IPS DF 4.7 (cell line): ENCODE measurements around the gene ZNF22.

Source experiments
- DNase-seq: peaks from one replicate; pipeline ENCODE4 v3.0.0-alpha.2; 2013; ENCODE audit warnings: low spot score; ENCODE audit errors: extremely low read depth

ZNF22 gene

DNA sequence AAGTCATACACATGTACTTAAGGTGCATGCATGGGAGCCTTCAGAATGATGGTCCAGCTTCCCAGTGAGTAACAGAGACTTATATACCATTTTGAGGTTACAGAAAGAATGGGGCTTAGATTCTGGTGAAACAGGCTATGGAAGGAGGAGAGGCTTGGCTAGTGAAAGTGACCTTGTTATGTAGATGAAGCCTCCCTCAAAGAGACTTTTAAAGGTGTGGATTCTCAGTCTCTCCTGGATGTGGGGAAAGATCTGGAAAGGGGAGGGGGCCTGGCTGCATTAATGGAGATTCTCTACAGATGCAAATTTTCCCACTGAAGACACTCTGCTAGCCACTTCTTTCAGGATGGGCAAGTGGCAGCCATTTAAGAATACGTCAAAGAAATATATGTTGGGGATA lies 35.6 kb upstream of the ZNF22 start:
- DNase-seq, result no peak

DNA sequence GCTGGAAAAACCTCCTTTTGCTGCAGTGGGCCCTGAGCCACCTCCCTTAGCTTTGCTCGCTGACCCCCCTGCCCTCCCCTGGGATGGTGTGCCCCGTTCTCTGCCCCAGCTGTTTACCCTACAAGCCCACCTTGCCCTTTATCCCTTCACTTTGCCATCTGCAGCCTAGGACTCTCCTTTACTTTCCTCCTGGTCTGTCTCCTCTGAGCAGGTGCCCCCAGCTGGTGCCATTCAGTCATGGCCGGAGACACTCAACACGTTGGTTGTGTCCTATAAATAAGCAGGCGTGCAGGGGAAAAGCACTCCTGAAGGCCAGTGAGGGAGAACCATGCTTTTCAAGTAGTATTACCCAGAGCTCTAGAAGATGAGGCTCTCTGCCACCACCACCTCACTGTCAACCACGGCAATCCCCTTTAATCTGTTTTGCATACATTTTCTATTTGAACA lies 35.0 kb upstream of the ZNF22 start:
- DNase-seq, result no peak

DNA sequence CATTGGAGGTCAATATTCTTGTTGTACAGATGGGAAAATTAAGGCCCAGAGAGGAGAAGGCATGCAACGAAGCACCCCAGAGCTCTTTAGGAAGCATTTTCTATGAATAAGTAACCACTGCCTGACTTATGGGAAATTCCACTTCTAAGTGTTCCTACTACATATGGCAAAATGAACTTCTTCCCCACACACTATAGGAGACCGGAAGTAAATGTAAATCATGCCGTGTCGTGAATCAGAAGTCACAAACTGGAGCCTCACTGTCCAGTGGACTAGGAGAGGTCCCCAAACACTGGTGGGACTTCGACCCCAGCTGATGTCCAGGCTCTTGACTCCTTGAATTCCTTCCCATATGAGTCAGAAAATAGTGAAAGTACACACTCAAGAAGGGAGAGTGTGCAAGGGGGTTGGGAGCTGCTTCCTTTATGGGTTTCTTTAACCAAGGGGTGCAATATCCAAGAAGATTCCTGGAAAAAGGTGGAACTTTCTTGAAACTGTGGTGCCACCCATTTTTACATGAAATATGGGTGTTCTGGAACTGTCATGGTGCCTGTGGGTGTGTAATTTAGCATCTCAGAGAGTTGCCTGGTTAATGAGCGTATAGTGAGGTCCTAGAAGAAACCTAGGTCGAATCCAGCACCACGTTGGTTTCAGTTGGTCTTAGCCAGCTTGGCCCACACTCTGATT lies 34.5 kb upstream of the ZNF22 start:
- no peak for DNase-seq

DNA sequence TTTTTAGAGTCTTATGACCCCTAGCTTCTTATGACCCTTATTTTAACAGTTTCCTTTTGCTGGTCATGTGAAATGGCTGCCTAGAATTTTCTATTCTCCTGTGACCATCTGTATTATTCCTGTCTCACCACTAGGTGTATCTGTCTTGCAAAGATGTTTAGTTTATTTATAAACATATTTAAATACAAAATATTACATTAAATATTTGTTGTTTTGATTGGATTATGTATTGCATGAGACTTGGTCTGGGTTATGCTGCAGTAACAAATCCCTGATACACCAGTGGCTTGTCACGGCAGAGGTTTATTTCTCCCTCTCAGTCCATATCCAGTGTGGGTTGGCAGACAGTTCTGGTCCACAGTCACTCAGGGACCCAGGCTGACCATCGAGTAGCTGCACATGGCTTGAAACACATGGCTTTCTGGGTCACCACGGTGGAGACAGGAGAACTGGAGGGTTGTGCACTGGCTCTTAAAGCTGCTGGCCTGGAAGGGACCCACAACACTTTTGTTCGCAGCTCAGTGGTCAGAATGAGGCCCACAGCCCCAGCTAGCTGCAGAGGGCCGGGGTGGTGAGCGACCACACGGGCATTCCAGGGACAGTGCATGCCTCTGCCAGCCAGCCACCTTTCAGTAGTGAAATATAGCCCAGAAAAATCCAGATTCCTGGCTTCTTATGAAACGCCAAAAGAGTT lies 33.8 kb upstream of the ZNF22 start:
- DNase-seq, result no peak

DNA sequence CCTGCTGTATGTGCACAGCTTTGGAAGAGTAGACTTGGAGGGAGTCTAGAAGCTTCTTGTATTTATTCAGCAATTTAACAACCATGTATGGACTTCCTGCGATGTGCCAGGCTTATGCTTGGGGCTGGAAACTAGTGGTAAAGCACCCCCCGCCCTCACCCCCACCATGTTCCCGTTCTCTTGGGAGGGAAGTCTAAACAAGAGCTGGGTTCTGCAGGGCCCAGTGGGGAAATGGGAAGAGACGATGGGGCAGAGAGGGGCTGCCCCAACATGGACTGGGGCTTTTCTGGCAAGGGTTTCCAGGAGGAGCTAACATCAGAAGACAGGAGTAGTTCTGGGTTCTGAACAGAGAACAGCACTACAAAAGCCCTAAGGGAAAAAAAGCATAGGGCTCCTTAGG lies 33.1 kb upstream of the ZNF22 start:
- no peak for DNase-seq

DNA sequence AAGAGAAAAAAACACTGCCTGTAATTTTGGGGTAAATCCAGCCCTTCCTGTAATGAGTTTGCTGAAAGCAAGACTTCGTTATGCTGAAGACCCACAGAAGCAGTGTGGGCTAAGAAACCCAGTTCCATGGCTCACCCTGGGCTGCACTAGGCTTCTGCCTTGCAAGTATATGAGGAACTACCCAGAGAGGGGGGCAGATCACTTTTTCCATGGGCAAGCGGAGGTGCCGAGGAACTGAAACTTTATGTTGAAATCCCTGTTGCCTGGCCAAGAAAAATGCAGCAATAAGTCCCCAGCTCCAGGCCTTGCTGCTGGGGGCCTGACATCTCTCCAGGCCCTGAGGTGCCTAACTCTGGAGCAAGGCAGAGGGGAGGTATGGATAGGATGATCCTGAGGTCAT lies 32.6 kb upstream of the ZNF22 start:
- no peak for DNase-seq

DNA sequence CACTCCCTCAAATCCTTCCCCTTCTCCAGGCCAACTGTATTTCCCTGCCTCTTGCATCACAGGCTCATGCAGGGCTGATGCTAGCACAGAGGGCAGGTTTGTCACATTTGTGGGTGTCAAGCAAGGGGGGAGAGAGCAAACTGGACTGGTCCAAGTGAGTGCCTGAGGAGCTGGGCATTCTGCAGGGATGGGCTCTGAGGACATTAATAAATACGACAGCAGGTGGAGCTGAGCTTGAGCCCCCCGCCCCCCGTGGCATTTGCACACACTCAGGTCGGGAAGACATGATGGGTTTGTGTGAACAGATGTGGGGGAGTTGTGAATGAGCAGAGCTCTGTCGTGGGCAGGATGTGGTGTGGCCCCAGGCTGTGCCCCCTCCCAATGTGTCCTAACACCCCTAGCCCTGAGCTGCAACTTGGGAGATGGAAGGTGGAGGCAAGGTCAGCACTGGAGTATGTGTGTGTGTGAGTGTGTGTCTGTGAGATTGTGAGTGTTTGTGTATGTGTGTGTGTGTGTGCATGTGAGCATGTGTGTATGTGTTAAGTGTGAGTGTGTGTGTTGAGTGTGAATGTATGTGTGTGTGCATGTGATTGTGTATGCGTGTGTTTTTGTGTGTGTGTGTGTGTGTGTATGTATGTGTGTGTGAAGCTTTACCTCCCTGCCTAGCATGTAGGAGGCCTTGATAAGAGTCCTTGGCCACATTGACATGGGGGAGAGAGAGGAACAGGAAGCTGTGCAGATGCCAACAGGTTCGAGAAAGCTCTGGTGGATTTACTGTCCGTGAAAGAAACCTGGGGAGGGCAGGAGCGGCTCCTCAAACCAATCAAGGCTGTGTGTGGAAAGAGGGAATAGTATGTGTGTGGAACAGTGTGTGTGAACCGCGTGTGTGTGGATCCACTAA lies 32.0 kb upstream of the ZNF22 start:
- no peak for DNase-seq

DNA sequence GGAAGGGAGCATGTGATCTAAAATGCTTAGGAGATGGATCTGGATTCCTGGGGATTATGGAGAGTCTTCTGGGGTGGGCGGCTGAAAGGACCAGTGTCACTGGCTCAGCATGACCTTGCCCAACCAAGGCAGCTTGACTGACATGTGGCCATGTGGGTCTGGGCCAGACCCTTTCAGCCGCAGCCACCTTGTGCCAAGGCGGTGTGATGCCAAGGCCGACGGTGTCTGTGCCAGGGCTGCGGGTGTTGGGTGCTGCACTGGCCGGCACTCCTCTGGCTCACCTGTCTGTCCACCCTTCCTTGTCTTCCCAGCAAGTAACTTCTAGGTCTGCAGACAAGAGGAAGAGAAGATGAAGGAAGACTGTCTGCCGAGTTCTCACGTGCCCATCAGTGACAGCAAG lies 30.9 kb upstream of the ZNF22 start:
- DNase-seq, result no peak

DNA sequence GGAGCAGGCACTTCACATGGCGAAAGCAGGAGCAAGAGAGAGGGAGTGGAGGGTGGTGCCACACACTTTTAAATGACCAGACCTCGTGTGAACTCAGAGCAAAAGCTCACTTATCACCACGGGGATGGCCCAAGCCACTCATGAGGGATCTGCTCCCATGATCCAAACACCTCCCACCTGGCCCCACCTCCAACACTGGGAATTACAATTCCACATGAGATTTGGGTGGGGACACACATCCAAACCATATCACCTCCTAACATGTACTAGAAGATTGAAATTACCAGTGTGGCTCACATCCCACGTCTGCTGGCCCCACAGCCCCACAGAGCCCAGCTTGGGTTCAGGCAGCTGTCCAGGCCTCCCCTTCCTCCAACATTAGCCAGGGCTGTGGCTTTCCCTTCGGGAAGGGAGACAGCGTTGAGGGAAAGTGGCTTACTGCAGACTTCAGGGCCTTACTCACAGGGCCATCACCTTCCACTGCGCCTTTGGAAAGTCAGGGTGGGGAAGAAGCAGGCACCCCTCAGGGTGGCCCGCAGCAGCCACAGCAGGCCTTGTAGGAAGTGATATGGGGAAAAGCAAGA lies 29.8 kb upstream of the ZNF22 start:
- DNase-seq, result no peak

DNA sequence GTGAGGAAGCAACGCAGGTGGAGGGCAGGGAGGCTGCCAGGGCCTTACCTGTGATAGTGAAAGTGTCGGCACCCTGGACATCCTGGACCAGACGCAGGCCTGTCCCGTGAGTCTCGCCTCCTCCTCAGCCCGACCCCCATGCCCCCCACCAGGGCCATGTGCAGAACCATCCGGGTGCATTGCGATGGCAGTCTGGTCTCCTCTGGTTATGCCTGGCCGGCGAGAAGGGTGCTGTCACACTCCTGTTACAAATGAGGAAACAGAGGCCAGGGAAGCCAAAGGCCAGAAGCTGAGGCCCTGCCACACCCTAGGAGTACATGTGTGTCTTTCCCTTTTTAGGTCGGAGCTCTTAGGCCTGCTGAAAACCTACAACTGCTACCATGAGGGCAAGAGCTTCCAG lies 29.3 kb upstream of the ZNF22 start:
- no peak for DNase-seq

DNA sequence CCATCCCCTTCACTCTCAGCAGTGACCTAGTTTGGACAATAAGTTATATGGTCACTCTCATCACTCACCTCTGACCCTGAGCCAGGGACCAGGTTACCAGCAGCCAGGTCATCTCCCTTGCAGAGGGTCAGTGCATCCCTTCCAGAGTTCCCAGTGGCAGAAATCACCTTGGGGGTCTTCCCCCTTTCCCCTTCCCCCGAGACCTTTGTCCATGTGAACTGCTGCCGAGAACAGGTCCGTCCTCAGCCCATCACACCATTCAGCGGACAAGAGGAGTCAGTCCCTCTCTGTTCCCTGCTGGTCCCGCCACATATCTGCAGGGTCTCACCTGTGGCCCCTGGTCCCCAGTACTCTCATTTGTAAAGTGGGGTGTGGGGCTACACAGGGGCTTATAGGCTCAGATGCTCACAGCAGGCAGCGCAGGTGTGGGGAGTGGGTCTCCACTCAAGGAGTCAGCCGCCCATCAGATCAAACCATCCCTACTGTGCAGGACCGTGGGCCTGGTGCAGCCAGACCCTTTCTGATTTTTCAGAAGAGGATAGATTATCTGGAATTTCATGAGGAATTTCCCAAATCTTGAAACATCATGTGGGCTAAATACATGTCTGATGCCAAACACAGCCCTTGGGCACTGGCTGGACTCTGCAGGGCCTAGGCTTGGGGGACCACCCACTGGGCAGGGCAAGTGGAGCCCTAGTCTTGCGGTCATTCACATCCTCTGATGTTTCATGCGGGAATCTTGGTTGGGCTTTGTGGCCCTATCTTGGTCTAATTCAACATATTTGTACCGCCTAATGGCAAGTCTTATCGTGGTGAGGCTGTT lies 28.6 kb upstream of the ZNF22 start:
- no peak for DNase-seq

DNA sequence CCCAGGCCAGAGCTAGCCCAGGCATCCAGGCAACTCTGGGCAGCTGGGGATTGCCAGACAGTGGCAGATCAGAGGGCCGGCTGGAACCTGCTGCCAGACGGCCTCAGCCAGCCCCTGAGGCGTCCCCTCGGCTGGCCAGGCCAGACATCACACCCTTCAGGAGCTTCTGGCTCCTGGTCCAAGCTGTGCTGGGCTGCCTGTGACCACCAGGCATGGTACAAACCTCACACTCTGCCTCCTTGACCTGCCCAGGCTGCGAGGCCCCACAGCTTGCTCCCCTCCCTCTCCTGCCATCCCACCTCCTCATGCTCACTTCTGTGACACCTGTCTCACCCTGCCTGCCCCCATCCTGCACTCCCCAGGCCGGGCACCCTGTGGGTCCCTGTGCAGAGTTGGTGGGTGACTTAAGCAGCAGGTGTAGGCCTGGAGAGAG lies 27.8 kb upstream of the ZNF22 start:
- DNase-seq, result no peak

DNA sequence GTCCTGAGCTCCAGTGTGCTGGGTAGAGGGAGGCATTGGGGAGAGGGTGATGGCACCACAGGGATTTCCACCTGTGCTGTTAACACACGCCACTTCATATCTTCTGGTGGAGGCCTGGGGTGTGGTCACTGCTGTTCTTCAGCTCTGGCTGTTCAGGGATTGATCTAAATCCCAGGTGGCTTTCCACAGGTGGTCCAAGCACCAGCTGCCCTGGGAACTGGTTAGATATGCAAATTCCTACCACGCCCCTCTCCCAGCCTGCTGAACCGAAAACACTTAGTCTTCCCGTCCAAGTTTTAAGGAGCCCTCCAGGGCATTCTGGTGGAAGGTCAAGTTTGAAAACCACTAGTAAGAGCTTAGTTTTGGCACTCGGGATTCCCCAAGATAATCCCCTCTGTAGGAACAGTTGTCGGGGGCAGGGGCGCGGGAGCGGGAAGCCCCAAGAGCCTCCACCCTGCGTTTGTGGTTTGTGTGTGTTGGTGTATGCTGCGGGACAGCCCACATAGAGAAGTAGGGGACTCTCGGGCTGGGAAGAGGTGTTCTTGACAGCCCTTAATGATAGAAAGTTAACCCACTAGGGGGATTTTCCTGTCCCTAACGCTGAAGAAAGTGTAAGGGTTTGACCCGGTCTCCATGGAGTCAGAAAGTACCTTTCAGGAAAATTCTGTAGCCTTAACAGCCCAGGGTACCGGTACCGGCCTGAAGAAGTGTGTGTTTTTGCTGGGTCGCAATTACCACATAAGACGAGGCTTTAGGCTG lies 27.2 kb upstream of the ZNF22 start:
- DNase-seq, result no peak

DNA sequence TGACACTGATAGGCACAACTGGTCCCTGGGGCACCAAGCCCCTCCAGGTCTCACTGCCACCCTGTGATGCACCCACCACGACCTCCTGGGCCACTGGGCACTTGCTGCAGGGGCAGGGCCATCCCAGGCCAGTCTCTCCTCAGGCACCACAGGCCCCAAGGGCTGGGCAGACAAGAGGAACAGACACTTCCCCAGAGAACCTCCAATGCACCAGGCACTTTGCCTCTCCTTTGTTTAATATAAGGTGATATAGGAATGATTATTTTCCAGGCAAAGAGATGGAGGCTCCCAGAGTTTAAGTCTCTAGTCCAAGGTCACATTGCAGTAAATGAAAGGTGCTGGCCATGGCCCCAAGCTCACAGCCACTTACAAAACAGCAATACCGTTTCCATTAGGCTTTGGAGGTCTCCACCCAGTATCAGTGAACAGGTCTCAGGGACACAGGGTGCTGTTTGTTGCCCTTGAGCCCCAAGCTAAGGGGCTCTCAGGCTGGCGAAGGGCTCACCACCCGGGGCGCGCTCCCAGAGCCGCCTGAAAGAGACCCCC lies 26.6 kb upstream of the ZNF22 start:
- no peak for DNase-seq

DNA sequence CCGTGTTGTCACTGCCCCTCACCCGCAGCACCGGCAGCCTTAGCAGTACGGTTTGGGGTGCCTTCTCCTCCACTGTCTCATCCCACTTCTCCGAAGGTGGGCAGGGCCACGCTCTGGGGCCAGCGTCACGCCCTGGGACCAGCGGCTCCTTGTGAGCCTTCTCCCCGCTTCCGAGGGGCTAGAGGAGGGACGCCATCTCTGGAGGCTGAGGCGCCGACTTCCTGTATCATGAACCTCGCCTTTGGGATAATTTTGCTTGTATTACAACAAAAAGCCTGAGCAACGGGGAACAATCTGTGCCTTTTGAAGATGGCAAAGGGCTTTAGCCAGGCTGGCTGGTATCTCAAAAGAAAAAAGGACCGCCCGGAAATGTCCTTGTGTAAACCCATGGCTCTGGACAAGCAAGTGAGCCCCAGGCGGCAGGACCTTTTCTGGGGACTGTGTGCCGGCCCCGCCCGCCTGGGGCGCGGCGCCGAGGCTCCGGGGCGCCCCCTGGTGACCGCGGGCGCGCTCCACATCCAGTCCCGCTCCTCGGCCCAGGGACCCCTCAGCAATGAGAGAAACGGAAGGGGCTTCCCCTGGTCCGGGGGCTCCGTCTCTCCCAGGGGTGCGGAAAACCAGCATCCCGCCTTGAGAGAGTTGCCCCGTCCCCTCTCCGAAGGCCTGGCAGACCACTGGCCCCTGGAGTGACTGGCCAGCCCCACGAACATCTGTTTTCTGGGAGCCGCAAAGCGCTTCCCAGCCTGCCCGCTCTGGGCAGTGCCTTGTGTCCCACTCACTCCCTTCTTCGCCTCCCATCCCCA lies 25.9 kb upstream of the ZNF22 start:
- DNase-seq, result no peak

DNA sequence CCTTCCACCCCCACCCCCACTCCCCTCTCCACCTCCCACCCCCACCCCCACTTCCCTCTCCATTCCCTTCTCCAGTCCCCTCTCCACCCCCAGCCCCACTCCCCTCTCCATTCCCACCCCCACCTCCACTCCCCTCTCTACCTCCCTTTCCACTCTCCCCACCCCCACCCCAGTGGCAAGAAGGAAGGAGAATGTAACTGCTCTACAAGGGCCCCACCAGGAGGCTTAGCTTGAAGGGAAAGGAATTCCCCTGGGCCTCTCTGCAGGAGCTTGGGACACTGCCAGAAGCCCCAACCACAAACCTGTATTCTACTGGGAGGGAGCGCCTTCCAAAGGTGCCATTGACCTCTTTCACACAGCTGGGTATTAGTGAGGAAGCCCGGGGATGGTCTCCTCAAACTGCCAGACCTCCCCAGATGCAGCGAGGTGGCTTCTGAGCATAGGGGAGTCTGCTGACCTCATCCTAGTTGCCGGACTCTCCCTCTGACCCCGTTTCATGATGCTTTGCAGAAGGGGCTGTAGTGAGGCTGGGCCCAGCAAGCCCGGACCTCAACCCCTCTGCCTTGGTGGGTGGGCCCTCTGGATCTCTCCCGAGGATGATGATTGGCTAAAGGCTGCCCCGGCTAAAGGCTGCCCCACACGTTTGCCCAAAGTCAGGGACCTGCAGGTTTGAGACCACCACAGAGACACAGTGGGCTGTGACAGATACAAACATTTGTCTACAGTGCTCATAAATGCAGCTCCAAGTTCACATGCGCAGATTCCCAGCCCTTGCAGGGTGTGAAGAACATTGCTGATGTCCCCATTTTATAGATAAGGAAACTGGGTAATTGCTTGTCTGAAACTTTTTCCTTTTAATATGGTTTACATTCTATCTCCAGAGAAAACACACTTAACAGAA lies 25.0 kb upstream of the ZNF22 start:
- DNase-seq, result no peak

DNA sequence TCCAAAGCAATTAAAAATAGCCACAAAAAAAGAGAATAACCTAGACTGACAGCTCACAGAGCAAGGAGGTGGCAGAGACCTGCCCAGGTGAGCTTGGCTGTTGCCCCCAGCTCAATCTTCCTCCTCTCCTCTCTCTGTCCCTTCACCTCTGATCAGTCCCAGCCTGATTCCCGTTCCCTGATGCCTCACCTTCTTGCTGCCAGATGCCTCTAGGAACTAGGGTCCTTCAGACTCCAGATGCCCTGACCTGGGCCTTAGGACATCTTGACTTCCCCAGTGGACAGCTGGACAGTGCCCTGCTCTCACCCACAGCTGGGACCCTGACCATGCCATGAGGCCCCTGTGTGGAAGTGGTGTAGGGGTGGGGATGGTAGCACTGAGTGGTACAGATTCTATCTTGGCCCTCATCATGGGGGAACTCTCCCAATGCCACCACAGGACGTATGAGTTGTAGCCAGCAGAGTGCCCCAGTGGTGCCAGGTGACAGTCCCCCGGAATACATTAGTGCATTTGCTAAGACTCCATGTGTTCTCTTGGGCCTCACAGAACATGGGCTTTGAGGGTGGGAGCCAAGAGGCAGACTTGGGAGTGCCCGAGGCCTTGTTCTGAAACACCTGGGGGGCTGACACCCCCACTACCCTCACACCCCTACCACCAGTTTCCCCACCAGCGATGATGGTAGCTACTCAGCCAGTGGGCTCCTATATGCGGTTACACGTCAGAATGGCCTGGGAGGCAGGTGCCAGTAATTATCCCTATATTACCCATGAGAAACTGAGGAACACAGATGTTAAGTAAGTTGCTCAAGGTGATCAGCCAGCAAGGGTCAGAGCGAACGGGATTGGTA lies 24.1 kb upstream of the ZNF22 start:
- no peak for DNase-seq
